ENCODE measurements around the gene ZEB2.
"Not testable (repeated sequence)": the region's sequence is repeated elsewhere in the genome, so short reads cannot be mapped to it uniquely, and the experiment has no call there.

The ZEB2 gene

DNA sequence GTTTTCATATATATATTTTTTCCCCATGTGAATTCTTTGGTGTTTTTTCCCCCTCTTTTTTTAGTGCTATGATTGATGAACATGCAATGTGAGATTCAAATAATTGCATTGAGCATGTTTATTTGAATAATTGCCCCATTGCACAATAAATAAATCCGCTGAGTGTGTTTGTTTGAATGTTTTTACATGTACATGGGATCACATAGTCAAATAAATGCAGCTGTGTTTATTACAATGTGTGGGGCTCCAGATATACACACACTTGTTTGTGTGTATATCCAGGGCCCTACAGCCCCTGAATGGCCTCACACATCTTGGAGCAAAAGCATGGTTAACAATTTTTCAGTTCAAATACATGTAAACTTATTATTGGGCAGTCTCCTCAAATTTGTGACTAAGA is 134.5 kb downstream of the ZEB2 start:
- DNase-seq (ENCODE audit: low read depth in 2 of 2), result no peak

DNA sequence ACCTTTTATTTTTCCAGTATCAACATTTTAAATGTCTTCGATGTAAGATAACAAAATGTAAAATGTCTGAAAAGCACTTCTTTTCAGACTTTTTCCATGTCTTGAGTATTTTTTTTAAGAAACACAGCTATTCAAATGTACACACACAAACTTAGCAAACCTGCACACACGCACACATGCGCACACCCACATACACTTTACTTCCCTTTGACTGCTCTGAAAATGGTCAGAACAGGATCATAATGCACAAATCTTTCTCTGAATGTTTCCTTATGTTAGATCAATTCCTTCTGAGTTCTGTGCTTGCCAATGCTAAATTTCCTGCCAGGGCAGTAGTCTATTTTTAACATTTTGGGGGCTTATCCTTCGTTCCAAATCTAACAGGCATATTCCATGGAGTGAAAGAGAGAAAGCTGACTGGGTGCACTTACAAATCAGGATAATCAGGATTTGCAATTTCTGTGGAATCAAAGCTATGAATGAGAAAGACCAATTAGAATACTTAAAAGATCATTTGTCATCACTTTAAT is 136.3 kb downstream of the ZEB2 start:
- DNase-seq (ENCODE audit: low read depth in 2 of 2), result no peak

DNA sequence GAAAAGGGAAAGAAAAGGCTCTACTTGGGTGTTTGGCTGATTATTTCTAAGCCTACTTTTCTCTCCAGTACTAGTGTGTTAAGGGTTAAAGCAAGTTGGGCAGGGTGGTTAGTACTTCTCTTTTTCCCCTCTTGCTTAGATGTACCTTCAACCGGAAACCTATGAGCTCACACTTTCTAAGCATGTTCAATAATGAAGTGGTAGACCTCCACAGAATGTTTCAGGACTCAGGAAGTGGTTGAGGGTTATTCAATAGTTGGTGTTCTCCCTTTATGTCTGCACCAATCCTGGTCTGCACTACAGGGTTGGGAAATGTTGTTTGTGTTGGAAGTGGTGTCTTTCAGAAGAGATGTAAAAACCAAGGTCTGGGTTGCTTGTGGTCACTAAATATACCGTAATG is 137.1 kb downstream of the ZEB2 start:
- no peak for DNase-seq (ENCODE audit: low read depth in 2 of 2)

DNA sequence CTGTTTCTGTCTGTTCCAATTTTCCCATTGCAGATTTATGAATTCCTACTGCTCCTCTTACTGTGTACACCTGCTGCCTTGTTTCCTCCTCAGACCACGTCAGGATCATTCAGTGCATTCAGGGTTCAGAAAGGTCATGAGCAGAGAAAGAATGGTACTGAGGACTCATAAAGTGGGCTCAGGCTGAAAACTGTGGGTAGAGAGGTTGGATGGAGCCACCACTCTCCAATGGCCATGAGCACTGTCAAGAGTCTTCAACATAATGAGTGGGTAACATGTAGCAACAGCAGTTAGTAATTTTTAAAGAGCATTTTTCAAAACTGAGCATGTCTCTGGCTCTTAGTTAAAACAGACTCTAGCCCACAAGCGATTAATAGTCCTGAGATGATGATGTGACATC is 138.2 kb downstream of the ZEB2 start:
- DNase-seq (ENCODE audit: low read depth in 2 of 2), result no peak

DNA sequence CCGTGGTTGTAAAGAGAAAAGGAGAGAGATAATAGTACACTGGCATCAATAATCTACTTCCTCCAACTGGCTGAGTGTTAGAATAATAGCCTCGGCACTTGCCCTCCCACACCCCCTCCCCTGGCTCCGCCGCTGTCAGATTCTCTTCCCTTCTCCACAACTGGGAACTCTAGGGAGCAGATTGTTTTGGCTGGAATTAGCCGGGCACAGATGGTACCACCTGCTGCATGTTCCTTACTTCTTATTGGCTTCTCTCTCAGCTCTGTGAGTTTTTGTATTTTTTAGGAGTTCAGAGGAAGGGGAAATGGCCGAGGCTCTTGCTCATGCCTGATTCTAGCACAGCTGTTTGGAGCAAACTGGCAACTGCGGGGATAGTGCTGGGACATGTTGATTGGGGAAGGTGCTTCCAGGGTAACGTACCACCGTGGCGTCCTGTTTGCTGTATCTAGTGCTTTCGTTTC is 140.0 kb downstream of the ZEB2 start:
- no peak for DNase-seq (ENCODE audit: low read depth in 2 of 2)

DNA sequence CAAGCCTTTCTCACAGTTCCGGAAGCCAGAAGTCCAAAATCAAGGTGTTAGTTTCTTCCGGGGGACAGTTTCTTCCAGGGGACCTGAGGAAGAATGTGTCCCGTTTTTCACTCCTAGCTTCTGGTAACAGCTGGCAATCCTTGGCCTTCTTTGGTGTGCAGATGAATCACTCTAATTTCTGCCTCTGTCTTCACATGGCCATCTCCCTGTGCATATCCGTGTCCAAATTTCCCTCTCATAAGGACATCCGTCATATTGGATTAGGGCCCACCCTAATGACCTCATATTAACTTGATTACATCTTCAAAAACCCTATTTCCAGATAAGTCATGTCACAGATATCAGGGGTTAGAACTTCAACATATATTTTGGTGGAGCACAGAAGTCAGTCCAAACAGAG is 141.4 kb downstream of the ZEB2 start:
- no peak for DNase-seq (ENCODE audit: low read depth in 2 of 2)

DNA sequence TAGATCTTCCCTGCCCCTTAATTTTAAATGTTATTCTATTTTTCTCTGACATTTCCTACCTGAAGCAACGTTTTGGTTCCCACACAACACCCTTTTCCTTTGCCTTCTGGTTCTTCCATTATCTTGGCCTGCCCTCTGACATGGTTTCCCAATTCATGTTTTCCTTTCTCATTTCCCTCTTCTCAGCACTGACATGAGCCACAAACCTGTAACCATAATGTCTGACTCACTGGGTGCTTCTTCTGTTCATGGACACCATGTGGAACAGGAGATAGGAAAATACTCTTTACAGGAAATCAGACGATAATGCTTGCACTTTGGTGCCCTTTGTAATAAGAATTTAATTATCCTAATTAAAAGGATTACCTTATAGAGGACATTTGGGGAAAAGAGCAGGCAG is 142.0 kb downstream of the ZEB2 start:
- no peak for DNase-seq (ENCODE audit: low read depth in 2 of 2)

DNA sequence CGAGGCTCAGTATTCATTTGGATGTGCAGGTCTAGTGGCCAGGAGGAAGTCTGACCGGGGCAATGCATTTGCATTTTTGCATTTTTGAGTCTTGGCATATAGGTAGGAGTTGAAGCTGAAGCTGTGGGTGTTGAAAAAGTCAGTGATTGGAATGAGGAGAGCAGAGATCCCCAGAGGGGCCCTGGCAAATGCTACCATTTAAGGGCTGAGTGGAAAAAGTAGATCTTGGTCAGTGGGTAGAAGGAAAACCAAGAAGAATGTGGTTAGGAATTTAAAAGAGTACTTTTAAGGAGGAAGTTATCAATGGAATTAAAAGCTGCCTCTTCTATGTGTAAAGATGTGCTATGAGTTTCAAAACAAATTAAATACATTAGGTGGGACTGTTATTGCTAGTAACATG is 143.0 kb downstream of the ZEB2 start:
- DNase-seq (ENCODE audit: low read depth in 2 of 2), result no peak

DNA sequence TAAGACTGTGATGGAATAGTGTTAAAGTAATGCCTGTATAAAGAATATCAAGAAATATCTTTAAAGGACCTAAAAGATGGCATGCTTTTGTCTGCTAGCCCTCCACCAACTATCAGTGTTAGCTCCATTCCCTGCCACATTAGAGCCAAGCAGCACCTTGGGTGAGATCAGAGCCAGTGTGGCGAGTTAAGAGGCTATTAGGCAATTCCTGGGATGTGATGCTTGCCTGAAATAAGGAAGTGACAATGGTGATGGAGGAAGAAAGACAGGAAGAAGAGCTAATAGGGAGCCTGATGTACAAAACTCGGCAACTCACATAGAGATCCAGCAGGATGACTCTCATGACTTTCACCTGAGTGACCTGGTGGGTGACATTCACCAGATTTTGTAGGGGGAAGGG is 143.5 kb downstream of the ZEB2 start:
- DNase-seq (ENCODE audit: low read depth in 2 of 2), result no peak

DNA sequence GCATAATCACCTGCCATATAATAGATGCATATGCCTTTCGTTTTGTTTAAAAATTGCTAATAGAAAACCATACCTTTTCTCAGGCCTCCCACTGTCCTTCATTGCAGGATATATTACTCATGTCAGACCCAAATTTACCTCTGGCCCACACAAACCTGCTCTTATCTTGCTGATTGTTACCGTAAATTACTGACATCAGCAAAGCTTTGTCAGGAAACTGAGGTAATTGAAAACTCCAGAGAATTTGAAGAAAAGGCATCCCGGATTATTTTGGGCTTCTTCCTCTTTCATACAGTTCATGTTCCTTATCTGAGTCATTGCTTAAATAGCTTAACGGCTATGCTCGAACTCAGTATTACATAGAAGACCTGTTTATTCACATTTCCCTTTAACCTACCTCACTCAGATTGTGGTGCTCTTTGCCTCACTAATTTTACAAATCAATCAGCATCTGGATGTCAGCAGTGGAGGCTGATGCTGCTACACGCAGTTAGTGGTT is 145.7 kb downstream of the ZEB2 start:
- no peak for DNase-seq (ENCODE audit: low read depth in 2 of 2)

DNA sequence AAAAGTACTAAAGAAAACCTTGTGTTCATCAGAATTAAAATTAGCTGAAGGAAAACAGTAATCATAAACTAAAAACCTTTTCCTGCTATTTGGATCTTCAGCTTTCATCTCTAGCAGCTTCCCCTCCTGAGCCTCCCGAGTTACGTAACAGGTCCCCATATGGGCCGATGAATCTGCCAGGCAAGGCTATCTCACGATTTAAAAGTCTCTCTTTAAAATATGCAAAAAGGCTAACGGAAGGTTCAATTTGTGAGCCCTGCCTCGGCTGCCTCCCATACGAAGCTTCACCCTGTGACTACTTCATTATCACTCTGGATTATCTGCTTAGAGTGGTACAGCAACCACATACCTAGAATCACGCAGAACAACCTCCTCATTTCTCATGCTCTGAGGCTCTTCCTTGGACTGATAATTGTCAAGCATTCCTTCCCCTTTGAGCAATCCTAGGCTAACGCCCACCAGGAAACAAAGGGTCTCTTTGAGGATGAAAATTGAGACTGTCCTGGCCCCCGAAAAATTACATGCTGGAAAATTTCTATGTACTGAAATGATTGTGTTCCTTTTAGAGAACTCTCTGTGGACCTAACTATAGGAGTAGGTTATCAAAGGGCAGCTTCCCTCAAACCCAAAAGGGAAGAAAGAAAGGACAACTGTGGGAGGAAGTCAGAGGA is 147.4 kb downstream of the ZEB2 start:
- no peak for DNase-seq (ENCODE audit: low read depth in 2 of 2)

DNA sequence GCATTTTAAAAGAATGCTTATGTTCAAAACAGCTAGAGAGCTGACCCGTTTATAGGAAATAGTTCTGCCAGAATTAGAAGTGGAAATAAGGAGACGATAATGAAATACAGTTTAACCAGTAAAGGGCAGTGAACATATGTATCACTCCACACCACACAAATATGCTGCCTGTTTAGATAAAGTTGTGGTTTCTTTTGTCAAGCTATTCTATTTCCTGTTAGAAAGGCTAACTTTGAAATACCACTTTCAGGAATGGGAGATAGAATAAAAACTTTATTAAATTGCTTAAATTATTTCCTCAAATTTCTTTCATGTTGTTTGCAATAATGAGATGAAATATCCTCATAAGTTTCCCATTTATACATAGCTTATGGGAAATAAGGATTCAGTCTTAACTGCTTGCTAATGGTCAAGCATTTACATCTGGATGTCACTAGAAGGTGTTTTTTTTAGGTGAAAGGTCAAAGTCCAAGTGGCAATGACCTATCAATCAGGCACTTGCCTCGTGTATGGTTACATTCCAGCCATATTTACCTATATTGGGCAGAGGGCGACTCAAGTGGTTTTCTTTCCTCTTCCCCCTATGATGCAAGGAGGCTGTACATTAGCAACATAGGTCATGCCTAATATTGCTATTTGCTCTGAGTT is 148.9 kb downstream of the ZEB2 start:
- no peak for DNase-seq (ENCODE audit: low read depth in 2 of 2)

DNA sequence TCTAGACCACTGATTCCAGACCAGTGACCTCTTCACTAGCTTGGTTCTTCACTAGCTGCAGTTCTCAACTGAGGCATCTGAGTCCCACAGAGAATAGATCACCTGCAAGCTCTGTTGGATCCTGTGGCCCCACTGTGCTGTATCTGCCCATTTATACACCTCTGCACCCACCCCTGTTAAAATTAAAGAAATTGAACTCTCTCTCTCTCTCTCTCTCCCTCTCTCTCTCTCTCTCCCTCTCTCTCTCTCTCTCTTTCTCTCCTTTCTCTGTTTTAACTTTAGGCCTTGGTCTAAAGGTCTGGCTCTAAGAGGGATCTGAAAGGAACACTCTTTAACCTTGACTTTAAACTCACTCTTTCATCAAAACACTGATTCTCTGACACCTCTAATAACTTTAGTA is 150.5 kb downstream of the ZEB2 start:
- no peak for DNase-seq (ENCODE audit: low read depth in 2 of 2)

DNA sequence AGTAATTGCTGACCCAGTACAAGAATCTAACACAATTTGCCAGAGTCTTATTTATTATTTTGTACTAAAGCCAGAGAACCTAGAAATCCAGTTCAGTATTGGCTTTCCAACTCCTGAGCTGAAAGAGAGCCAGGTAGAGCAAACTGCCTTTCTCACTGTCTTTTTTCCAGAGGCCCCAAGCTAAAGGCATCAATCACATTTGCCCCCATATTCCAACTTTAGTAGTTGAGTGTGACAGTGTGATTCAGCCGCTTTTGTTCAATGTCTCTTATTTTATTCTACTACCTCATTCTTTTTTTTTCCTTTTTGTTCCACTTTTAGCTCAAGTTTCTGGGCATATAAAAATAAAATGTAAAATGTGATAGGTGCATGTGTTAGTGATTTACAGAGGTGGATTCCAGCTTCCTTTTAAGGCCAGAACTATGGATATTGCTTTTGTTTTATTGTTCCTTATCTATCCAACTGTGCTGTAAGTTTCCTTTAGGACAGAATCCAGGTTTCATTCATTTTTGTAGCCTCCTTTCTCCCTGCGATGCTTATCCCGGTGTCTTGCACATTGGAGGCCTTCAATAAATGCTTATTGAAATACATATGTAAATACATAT is 153.0 kb downstream of the ZEB2 start:
- no peak for DNase-seq (ENCODE audit: low read depth in 2 of 2)

DNA sequence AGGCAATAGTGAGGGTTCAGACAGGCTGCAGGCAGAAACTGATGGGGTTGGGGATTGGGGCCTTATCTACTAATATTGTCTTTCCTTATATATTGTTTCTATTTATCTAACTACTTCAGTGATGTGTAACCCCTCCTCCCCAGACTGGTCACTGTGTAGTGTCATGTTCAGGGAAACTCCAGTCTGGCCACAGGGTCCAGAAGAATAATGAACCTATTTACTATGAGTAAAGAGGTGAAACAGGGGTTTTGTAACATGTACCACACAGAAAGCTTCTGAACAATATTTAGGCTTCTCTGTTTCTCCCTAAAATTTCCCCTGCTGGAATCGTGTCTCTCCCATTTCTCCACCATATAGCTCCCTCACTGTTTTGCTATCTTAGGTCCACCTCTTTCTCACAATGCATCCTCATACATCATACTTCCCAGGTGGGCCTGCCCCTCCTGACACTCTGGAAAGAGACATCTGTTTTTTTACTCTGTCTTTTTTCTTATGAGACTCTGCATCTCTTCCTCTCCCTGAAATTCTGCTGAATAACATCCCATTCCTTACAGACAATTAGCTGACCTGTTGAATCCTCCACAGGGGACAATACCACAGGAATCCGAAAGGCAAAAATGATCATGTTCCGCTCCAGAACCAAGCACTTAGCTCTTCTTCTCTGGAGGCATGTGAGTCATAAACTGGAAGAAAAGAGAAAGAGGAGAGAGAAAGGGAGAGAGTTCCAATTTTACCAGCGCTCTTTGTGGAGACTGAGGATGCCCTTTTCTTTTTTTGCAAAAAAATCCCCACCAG is 154.8 kb downstream of the ZEB2 start:
- no peak for DNase-seq (ENCODE audit: low read depth in 2 of 2)

DNA sequence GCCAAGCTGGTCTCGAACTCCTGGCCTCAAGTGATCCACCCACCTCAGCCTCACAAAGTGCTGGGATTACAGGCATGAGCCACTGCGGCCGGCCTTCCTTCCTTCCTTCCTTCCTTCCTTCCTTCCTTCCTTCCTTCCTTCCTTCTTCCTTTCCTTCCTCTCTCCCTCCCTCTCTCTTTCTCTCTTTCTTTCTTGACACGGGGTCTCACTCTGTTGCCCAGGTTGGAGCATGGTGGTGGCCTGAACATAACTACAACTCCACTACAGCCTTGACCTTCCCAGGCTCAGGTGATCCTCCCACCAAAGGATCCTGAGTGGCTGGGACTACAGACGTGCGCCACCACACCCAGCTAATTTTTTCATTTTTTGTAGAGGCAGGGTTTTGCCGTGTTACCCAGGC is 155.7 kb downstream of the ZEB2 start:
- not testable (repeated sequence) for DNase-seq (ENCODE audit: low read depth in 2 of 2)

DNA sequence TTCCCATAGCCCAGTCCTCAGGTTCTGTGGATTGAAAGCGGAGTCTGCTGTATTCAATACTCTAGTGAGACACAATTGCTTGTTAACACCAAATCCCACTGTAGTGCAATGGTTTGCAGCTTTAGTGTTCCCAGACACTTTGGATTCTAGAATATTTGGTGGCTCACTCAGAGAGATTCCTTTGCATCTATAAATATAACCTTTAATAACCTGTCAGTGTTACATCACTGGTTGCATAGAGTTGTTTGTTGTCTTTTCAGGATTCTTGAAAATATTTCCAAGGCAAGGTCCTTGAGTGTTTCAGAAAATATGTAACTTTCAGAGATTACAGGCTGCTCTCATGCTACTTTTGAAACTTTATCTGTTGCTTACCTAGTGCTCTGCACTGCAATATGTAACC is 157.5 kb downstream of the ZEB2 start:
- DNase-seq (ENCODE audit: low read depth in 2 of 2), result no peak

DNA sequence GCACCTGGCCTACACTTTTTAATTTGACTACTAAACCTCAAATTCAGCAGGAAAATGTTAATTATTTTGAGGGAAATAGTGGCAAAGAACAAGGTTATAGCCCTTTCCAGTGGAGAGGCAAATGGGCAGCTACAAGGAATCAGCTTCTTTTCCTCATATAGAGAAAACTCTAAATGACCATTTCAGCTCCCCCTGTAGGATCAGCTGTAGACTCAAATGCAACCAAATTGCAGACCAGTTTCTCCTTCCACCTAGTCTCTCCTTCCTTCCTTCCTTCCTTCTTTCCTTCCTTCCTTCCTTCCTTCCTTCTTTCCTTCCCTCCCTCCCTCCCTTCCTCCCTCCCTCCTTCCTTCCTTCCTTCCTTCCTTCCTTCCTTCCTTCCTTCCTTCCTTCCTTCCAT is 158.2 kb downstream of the ZEB2 start:
- no peak for DNase-seq (ENCODE audit: low read depth in 2 of 2)

DNA sequence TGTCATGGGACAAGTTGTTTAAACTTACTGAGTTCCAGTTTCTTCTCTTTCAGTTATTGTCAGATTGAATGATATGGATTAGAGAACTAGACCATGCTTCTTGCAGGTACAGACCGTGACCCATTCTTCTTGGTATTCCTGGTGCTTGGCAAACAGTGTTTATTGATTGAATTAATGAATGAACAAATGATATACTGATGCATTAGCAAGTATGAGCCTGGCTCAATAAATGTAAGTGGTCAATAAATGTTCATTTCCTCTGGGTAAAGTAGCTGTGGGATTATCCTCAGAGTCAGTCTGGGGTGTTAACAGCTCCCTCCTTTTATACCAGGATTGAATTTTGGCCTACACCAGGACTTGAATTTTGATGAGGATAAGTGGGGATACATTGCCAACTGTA is 160.2 kb downstream of the ZEB2 start:
- DNase-seq (ENCODE audit: low read depth in 2 of 2), result no peak

DNA sequence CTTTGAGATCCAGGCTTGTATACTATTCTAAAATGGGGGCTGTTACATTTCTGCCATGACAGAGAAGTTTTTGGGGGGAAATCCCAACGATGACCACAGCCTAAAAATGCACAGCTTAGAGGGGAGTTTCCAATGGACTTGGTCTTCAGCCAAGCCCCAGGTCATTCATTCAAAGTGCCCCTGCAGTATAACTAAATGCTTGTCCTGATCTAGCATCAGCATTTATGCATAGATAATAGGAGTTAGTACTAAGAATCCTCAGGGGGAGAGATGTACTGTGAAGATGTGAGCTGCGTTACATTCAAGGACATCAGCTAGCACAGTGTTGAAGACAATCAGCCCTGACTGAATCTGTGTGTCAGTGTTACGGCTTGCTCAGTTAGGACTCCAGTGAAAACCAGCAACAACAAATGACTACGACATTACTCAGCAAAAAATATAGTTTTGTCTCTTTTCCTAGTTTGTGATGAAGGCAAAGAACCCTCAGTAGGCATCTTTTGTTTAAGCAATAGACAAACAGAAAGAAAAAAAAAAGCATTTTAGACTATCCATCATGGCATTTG is 160.9 kb downstream of the ZEB2 start:
- no peak for DNase-seq (ENCODE audit: low read depth in 2 of 2)

DNA sequence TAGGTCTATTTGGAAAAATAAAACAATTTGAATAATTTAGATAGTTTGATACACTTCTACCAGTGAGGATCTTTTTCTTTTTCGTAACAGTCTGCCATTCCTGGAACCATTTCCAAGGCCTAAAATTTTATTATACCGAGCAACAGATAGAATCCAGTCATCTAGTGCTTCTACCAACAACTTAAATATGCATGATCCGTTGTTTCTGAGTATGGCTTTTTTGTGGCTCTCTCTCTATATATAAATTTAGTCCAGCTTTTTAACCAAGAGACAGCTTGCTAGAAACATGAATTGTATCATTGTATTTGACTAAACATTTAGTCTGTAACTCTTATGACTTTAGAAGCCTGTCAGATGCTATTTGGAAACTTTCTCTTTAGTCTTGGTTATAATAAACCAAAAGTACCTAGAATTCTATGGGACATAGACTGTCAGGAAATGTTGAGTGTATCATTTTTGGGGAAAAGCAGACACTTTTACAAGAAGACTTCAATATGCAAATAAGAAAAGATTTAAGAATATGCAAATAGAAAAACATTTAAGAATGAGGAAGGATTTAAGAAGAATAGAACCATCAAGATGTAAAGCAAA is 161.4 kb downstream of the ZEB2 start:
- DNase-seq (ENCODE audit: low read depth in 2 of 2), result no peak
